NT2/D1 (cell line): ENCODE measurements around the gene SLC25A2.

Experiments used
- YY1 ChIP-seq: IDR thresholded peaks from 2 replicates; pipeline ENCODE4 v1.6.1; 2011; ENCODE audit not compliant: insufficient read length, insufficient read depth
- ZNF274 ChIP-seq: IDR thresholded peaks from 2 replicates; pipeline ENCODE4 v1.6.1; 2011; ENCODE audit warnings: mild to moderate bottlenecking, low read depth, low read length

DNA sequence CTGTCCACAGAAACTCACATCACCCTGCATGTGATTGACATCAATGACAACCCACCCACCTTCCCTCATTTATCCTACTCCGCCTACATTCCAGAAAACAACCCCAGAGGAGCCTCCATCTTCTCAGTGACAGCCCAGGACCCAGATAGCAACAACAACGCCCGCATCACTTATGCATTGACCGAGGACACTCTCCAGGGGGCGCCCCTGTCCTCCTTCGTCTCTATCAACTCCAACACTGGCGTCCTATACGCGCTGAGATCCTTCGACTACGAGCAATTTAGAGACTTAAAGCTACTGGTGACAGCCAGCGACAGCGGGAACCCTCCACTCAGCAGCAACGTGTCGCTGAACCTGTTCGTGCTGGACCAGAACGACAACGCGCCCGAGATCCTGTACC, 41.5 kb upstream of the SLC25A2 start:
- TF ChIP-seq ZNF274 (no peak), YY1 (no peak)
